H1 (cell line): ENCODE results near the gene DPP3. TPM values are rescaled to one million over a fixed set of nuclear protein-coding genes. Genes with fewer than 3 reads are reported as not detected.

ENCODE experiments used
- BRCA1 ChIP-seq: IDR thresholded peaks from 2 replicates; pipeline ENCODE4 v1.6.1; 2012; ENCODE audit warnings: low read depth, low read length, improper control_type of control experiment
- MAX ChIP-seq: IDR thresholded peaks from 2 replicates; pipeline ENCODE4 v1.6.1; 2012; ENCODE audit warnings: inconsistent platforms
- polyA plus RNA-seq, 7 experiments: library from polyadenylated mRNA; depleted of rRNA in 3 of 7; stranded (reverse) in 5 of 7; unstranded in 2 of 7; fragments of >200 nt in 5 of 7; fragments of 200-250 nt in 2 of 7; gene quantifications; 1 replicate in 5 of 7; 2 replicates in 1 of 7; 4 replicates in 1 of 7; pipeline versions ENCODE4 v1.2.1 to v1.2.3, GENCODE V29; 2011 to 2013; ENCODE audit warnings: missing spikeins in 2 of 7, mixed read lengths in 2 of 7
- total RNA-seq: library from RNA; stranded (reverse); fragmentation: NEBNext Ultra II Directional; extraction: Animal tissue kit (Norgen Biotek cat#: 25700); gene quantifications from 2 replicates; pipeline ENCODE4 v1.2.1, GENCODE V29; 2021

DPP3 gene
- total and polyA plus RNA-seq, 2 of the 8 experiments (the other 6 are each of a cell fraction or from before 2014, with no cell fraction given) = 75.1 to 82.7 TPM

DNA sequence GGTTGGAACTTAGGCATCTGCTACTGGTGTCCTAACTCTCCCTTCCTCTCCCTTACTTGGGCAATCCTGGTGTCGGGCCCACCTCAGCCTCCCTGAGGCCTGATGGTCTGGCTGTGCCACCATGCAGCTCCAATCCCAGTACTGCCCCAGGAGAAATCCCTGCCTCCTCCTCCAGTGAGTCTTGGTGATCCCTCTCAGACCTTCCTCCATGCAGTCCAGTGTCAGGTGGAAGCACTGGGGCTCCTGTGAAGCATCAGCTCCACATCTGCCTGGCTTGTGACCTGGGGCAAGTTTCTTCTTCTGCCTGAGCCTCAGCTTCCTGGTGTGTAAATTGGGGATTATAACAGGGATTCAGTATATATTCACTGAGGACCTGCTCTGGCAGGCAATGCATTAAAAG, 15.3 kb upstream of the DPP3 start (continued):
- TF ChIP-seq MAX (no peak), BRCA1 (no peak)
